Stimulated activated CD4-positive, alpha-beta T cell treated with anti-CD3 and anti-CD28 coated beads, TNF-alpha, amount 100 ng/mL, for 1 hour (primary cell): ENCODE measurements around the gene HELLS.
"Not testable (repeated sequence)": the region's sequence is repeated elsewhere in the genome, so short reads cannot be mapped to it uniquely, and the experiment has no call there.

Experiments used
- DNase-seq, 3 donors: peaks; one replicate each; pipeline ENCODE4 v3.0.0-alpha.2; 2020; ENCODE audit warnings: low read depth in 3 of 3, low spot score in 1 of 3

Gene HELLS

GRCh38 chr10:94545391-94546048 is at the start of gene HELLS:
HELLS (plus strand) TSS chr10:94545788; CDS start chr10:94545922, 134 bp downstream.
- DNase-seq: peak; percentile 21 to 58 (median 39)

GRCh38 chr10:94496010-94496409 is 49.6 kb upstream of the HELLS start:
- no peak for DNase-seq

- DNase-seq: no peak
Measured at GRCh38 chr10:94496646-94497045, 48.9 kb upstream of the HELLS start.

DNA sequence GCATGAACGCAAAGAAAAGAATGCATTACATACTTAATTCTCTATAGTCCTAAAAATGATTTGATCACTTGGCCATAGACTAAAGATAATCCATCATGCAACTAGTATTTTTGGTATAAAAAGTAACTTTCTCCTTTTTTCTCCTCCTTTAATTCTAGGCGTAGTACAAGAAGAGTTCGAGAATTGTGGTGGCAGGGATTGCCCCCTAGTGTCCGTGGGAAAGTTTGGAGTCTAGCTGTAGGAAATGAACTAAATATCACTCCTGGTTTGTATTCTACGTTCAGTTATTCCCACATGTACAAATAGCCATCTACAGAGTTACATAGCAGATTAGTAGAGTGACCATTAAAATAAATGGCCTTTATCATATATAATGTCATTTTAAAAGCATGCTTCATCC is 45.5 kb upstream of the HELLS start:
- no peak for DNase-seq

GRCh38 chr10:94521276-94522250 is 24.0 kb upstream of the HELLS start:
- no peak for DNase-seq

- no peak for DNase-seq
Measured at GRCh38 chr10:94524146-94524545, 21.4 kb upstream of the HELLS start.

DNA sequence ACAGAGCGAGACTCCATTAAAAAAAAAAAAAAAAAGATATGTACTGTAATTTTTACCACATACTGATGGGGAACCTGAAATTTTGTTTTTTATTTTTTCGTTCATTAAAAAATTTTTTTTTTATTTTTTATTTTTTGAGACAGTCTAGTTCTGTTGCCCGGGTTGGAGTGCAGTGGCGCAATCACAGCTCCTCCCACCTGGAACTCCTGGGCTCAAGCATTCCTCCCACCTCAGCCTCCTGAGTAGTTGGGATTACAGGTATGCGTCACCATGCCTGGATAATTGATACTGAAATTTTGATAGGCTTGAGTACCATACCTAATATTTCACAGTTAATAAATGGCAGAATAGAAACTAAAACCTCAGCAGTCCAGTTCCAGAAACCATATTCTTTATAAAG is 20.9 kb upstream of the HELLS start:
- no peak for DNase-seq

DNA sequence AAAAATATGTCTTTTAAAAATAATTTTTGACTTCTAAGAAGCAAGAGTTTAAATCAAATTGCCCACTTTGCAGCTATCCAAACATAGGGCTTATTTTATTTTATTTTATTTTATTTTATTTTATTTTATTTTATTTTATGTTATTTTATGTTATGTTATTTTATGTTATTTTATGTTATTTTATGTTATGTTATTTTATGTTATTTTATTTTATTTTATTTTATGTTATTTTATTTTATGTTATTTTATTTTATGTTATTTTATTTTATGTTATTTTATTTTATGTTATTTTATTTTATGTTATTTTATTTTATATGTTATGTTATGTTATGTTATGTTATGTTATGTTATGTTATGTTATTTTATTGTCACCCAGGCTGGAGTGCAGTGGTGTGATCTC is 14.0 kb upstream of the HELLS start:
- not testable (repeated sequence) for DNase-seq

- no peak for DNase-seq
Measured at GRCh38 chr10:94533027-94533426, 12.6 kb upstream of the HELLS start.

DNA sequence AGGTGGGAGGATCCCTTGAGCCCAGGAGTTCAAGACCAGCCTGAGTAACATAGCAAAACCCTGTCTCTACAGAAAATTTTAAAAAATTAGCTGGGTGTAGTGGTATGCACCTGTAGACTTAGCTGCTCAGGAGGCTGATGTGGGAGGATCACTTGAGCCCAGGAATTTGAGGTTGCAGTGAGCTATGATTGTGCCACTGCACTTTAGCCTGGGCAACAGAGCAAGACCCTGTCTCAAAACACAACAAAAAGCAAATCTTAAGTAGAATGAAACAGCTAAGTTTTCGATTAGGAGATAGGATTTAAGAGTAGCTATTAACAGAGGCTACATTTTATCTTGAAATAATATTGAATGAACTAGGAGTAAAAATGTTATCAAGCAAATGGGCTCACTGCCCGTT is 3.3 kb upstream of the HELLS start:
- not testable (repeated sequence) for DNase-seq

DNA sequence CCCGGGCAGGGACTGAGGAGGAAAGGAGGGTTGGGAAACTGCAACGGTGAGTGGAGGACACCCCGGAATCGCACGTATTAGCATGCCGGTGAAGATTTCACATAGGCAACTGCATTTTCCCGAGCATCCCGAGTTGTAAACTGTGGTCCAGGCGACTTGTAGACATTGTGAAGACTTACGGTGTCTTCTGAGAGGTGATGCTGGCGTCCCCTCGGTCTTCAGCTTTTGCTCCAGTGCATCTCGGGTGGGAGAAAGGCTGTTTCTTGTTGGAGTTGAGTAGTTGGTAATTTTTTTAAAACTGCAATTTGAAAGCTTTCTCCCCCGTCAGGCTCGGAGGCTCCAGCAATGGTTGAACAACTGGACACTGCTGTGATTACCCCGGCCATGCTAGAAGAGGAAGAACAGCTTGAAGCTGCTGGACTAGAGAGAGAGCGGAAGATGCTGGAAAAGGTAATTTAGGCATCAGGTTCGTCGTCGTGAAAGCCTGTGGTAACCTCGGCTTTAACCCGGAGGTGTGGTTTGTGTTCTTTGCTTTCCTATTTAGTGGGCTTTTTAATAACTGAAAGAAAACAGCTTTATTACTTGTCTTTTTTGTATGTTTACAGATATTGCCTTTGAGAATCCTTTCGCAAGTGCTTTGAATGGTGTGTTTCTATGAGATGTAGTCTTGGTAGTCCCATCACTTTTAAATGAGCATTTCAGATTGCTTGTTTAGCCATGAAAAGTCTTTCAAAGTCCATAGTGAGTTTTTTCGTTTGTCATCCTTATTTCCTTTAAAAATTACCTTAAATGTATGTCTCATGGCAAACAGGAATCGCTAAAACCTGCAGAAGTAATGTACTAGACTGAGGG is 687 bp downstream of the HELLS start:
- no peak for DNase-seq

GRCh38 chr10:94546901-94547185 is 1.3 kb downstream of the HELLS start:
- no peak for DNase-seq

DNA sequence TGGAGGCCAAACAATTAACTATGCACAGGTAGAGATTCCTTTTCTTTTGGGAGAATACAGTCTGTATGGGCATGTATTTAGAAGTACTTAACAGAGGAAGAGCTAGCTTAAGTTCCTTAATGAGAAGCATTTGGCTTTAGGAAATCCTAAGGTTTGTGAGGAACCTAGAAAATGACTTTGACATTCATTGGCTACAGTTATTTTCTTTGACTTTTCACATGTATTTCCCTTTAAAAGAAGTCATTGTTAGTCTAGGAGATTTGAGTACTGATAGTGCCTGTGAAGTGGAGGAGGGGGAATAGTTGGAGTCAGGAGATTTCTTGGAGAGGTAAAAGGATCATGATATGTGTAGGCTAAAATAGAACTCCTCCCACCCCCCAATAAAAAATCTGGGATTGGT is 3.6 kb downstream of the HELLS start:
- DNase-seq: no peak

GRCh38 chr10:94567714-94568307 is 22.2 kb downstream of the HELLS start:
- DNase-seq: not testable (repeated sequence)

GRCh38 chr10:94571081-94571480 is 25.5 kb downstream of the HELLS start:
- no peak for DNase-seq

- no peak for DNase-seq
Measured at GRCh38 chr10:94571528-94571927, 25.9 kb downstream of the HELLS start.

DNA sequence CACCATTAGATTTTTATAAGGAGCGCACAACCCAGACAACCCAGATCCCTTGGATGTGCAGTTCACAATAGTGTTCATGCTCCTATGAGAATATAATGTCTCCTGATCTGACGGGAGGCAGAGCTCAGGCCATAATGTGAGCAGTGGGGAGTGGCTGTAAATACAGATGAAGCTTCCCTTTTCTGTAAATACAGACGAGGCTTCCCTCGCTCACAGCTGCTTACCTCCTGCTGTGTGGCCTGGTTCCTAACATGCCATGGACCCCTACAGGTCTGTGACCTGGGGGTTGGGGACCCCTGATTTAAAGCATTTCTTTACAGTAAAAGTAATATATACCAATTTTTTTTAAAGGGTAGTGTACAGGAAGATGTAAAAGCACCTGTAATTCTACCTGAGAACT is 33.2 kb downstream of the HELLS start:
- no peak for DNase-seq

DNA sequence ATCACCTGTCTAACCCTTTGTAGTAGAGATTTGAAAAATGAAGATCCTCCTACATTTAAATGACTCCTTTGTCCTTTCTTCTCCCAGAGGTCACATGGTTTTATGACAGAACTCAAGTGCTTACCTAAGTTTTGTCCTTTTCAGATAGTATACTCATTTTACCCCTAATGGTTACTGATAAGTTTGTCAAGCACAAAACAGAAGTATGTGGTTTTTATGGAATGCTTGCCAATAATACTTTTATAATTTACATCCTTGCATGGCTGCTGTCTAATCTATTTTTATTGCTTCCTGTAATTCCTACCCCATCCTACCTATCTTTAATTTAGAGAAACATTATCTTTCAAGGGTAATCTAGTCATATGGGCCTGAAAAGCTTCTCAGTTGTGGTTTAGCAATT is 37.5 kb downstream of the HELLS start:
- no peak for DNase-seq

- no peak for DNase-seq
Measured at GRCh38 chr10:94591461-94592205, 46.0 kb downstream of the HELLS start.

DNA sequence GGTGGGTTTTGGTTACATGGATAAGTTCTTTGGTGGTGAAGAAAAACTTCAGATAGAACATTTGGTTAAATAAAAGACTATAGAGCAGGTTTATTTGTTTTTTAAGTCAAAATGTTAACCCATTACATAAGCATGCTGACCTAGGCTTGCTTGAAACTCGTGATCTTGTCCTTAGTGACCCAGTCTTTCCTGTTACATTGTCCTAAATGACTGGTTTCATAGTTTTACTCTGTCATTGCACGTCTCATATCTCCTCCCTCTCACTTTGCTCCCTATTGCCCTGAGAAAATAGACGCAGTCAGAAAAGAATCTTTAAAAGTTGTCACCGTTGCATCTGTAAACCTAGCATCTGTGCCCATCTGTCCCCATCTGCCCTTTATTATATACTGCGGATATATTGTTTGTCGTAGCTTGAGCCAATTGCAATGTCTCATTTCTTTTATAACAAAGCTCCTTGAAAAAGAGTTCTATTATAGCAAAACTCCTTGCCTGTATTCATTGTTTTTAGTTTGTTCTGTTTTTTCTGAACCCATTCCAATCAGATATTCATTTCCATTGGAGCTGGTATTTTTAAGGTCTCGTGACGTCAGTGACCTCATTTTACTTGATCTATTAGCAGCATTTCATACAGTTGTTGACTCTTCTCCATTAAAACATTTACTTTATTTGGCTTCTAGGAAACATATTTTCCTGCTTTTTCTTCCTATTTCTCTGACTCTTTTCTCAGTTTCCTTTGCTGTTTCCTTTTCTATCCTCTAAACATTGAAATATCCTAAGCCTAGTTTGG is 57.3 kb downstream of the HELLS start:
- no peak for DNase-seq
